NCI-H1436 (cell line): ENCODE measurements around the gene SRL.
"Not testable (repeated sequence)": the region's sequence is repeated elsewhere in the genome, so short reads cannot be mapped to it uniquely, and the experiment has no call there.

Experiments used
- DNase-seq: peaks from one replicate; lab custom pipeline; 2025; lab: John Stamatoyannopoulos, UW

The SRL gene

GRCh38 chr16:4260360-4260759 lies 18.5 kb upstream of the SRL start:
- DNase-seq, result peak; percentile 86

DNA sequence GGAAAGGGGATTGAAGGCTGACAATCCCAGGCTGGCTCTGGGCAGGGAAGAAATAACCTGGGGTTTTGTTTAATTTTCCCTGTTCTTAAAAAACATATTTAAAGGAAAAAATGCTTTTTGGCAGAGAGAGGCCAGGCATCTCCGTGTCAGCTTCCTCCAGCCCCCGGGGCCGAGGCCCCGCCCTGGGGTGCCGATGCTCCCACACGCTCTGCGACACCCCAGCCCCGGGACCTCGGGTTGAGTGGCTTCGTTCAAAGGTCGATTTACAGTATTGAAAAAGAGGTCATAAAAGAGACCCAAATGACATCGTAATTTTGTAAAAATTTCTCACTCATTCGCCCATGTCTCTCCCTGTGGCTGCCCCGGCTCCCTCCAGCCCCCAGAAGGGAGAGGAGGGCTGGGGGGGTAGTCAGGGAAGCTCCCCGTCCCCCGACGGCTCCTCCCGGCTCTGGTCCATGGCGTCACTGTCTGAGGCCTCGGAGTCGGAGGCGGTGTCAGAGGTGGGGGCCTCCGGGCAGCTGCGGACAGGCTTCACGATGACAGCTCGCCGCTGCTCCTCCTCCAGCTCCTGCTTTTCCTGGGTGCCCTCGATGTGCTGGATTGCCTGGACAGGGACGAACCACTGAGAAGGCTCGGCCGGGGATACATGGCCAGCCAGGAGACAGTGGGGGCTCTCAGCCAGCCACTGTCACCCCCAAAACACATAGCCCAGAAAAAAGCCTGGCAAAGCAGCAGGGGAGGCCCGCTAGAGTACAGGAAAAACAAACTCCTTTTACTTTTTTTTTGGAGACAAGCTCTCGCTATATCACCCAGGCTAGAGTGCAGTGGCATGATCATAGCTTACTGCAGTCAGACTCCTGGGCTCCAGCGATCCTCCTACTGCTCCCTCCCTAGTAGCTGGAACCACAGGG lies 16.0 kb upstream of the SRL start:
- no peak for DNase-seq

- peak; percentile 99 for DNase-seq
These were observed 11.7 kb upstream of the SRL start for GRCh38 chr16:4253394-4254150.

GRCh38 chr16:4253012-4253393 lies 11.1 kb upstream of the SRL start:
- not testable (repeated sequence) for DNase-seq

DNA sequence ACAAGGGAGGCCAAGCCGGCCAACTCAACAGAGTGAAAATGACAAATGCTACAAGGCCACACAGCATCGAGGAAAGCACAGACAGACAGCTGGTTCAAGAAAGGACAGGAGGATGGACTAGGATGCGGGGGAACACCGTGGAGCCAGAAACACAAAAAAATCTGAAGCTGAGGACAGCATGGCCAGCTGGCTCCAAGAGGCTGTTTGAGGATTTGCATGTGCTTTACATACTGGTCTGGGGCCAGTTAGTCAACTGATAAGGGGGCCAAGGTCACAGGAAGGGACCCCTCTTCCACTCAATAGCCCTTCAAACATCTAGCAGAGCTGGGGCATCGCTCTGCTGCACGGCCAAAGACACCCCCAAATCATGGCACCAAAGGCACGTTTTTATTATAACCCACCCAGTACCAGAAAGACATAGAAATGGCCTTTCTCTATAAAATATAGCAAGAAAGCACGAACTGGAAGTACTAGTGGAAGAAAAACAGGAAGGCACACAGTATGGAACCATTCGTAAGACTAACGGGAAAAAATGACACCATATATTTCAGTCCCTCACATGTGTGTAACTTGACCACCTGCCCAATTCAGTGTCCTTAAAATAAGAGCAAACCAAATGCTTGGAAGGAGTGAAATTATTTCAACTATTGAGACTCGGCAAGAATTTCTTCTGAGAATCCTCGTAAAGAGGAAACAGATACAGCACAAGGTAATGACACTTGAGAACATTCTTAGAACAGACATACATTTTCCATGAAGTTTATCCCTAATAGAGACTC lies 7.8 kb upstream of the SRL start:
- DNase-seq, result no peak

GRCh38 chr16:4247460-4247784 lies 5.5 kb upstream of the SRL start:
- DNase-seq, result no peak

DNA sequence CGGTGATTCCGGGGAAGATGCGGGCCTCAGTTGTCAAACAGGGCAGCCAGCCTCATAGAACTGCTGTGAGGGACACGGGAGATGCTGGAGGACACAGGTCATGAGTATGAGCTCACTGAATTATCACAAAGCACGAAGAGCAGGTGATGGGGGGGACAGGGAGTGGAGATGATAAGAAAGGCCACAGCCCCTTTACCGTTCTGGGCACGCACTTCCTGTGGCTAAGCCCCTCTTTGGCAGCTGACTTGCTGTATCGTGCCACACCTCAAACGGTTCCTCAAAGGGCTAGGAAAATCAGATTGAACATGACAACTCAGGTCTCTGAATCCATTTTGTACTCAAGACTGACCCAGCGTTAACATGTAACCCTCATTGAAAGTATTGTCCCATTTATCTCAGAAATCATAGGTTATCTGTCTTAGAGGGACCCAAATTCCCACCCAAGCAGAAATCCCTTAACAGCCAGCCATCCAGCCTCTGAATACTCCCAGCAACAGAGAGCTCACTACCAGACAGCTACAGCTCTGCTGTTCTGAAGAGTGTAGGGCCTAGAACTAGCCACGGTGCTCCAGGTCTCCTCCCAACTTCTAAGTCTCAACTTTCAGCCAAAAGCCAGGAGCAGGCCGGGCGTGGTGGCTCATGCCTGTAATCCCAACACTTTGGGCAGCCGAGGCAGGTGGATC lies 5.0 kb upstream of the SRL start:
- DNase-seq, result no peak

- no peak for DNase-seq
These were observed 3.4 kb upstream of the SRL start for GRCh38 chr16:4245077-4245791.

DNA sequence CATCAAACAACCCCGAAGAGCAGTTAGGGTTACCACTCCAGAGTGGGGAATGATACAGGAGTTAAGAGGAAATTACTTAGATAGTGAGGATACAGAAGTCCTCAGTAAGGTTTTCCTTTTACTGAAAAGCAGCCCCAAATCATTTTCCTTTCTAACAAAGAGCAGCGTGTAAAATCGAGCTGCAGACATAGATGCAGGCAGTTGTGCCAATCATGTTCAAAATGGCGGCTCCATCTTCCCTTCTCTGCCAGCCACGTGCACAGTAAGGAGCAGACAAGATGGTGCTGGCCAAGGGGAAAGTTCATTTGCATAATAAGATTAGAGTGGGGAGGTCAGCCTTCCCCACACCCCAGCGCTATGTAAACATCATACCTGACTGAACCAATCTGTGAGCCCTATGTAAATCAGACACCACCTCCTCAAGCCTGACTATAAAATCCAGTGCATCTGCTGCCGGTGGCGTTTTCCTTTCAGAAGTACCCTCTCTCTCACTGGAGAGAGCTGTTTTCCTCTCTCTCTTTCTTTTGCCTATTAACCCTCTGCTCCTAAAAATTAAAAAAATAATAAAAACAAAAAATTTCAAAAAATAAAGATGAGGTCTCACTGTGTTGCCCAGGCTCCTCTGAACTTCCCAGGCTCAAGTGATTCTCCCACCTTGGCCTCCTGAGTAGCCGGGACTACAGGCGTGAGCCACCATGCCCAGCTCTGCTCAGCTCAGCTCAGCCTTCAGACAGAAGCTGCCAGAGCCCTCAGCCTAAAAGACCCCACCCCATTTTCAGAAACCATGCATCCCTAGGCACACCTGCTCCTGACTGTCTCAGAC lies 2.6 kb upstream of the SRL start:
- DNase-seq, result peak; percentile 44

DNA sequence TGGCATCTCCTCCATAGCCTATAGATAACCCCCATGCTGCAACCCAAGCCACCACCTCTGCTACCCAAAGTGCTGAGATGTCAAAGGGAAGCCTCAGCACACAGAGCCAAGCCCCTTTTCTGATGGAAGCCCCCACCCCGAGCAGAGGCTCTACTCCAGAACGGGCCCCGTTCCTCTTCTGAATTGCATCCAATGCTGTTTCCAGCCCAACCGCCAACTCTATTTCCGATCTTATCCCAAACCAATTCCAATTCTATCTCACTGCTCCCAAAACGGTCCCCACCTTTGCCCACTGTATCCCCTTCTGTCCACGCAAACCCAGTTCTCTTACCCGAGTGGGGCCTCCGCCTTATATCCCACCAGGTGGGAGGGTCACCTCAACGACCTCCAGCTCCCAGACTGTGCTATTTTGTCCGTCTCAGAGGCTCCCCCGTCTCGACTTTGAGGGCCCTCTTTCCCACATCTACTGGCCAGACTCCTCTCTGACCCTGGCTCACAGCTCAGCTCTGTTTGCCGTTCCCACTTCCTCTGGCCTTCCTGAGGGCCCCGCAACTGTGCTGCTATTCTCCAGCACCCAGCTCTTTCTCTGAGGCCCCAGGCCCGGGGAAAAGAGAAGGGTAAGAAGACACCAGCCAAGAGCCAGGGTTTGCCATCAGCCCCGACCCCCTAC lies 487 bp downstream of the SRL start:
- no peak for DNase-seq

- no peak for DNase-seq
These were observed 1.3 kb downstream of the SRL start for GRCh38 chr16:4240624-4241023.

- no peak for DNase-seq
These were observed 2.2 kb downstream of the SRL start for GRCh38 chr16:4239682-4240175.

GRCh38 chr16:4239020-4239419 lies 2.9 kb downstream of the SRL start:
- no peak for DNase-seq

GRCh38 chr16:4233431-4233830 lies 8.4 kb downstream of the SRL start:
- DNase-seq, result no peak

- no peak for DNase-seq
These were observed 9.1 kb downstream of the SRL start for GRCh38 chr16:4232541-4233386.

DNA sequence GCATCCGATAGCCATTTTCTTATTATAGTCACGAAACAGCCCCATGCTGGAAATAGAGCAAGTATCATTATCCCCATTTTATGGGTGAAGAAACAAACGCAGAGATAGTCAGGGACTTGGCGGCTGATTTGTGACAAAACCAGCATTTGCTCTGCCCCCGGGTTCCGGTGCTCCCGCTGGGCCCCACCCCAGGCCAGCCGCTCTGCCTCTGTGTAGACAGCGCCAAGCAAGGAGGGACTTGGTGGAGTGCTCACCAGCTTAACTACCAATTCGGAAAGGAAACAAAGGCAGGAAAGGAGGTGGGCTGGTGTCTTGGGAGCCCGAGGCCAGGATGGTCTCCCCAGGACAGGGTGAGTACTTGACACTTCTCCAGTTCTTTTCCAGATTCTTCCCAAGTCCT lies 10.0 kb downstream of the SRL start:
- DNase-seq, result no peak

DNA sequence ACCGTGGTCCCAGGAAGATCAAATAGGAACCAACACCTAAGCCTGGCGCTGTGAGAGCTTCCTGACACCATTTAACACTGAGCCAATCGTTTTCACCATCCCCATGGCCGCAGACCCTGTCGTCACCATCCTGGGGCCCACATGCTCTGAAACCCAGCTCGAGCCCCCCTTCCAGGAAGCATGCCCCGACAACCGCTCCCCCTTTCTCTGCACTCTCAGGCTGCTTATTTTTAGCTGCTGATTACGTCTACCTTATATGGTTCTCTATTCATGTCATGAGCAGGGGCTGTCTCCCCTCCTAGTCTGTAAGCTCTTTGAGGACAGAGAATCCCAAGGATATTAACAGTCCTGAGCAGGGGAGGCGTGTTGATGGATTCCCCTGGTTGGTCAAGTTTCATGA lies 10.5 kb downstream of the SRL start:
- DNase-seq, result no peak

GRCh38 chr16:4227040-4227332 lies 14.9 kb downstream of the SRL start:
- no peak for DNase-seq
